HG03135 (cell line): ENCODE results near the gene FXN.
"Not testable (repeated sequence)": the region's sequence is repeated elsewhere in the genome, so short reads cannot be mapped to it uniquely, and the experiment has no call there.

Source experiments
- ATAC-seq: cut with Tn5 transposase; IDR thresholded peaks from one replicate; pipeline ENCODE4 v1.9.1; 2021; ENCODE audit warnings: mild to moderate bottlenecking, moderate library complexity; ENCODE audit not compliant: unreplicated experiment

The FXN gene

GRCh38 chr9:69023650-69024049 lies 11.9 kb upstream of the FXN start:
- ATAC-seq = no peak

DNA sequence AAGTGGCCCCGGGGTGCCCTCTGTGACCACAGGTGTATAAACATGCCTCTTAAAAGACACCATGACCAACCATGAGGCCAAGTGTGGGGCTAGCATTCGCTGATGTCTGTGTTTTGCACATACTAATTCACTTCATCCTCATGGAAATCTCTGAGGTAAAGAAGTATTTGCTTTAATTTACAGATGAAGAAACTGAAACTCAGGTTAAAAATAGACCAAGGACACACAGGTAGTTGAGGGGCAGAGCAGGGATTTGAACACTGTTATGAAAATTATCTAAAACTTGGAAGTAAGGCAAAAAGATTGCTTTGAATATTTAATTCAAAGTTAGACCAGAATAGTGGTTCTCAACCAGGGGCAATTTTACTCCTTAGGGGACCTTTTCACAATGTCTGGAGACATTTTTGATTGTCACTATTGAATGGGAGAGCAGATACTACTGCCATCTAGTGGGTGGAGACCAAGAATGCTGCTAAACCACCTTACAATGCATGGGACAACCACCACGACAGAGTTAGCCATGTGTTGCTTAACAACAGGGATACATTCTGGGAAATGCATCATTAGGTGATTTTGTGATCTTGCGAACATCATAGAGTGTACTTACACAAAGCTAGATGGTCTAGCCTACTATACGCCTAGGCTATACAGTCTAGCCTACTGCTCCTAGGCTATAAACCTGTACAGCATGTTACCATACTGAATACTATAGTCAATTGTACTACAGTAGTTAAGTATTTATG lies 8.0 kb upstream of the FXN start:
- ATAC-seq = peak; percentile 76

- no peak for ATAC-seq
Measured at GRCh38 chr9:69028754-69029153, 6.8 kb upstream of the FXN start.

DNA sequence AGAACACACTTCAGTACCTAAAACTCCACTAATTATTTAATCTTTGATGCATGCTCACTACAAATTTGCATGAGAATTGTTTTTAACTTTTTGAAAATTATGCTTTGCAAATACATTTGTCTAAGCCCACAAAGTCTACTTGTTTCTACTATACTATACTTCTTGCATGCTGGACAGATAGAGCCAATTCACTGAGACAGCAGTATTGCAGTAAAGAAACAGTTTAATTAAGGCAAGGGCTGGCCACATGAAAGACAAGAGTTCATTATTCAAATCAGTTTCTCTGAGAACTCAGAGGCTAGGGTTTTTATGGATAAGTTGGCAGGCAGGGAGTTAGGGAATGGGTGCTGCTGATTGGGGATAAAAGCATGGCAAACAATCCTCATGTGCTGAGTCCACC lies 6.0 kb upstream of the FXN start:
- no peak for ATAC-seq

- ATAC-seq = no peak
Measured at GRCh38 chr9:69030851-69031645, 4.5 kb upstream of the FXN start.

GRCh38 chr9:69034071-69034470 lies 1.5 kb upstream of the FXN start:
- no peak for ATAC-seq

- peak; percentile 12 for ATAC-seq
Measured at GRCh38 chr9:69036309-69036708, 757 bp downstream of the FXN start.

- ATAC-seq = no peak
Measured at GRCh38 chr9:69036799-69037198, 1.2 kb downstream of the FXN start.

- no peak for ATAC-seq
Measured at GRCh38 chr9:69040646-69041045, 5.1 kb downstream of the FXN start.

- no peak for ATAC-seq
Measured at GRCh38 chr9:69044240-69045219, 9.0 kb downstream of the FXN start.

DNA sequence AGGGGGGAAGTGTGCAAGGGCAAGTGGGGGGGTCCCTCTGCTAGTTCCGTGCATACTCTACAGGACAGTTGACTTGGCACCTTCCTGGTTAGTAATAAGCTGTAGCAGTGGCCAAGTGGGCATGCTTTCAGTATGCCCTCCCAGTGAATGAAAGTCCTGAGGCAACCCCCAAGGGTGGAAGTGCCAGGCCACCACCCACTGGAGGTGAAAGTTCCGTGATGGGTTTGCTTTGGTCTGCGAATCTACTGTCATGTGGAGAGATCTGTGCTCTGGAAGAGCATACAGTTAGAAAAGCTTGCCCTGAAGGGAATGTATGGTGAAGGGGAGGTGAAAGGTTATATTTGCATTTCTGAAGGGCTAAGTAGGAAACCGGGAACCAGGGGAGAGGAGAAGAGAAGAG lies 10.3 kb downstream of the FXN start:
- ATAC-seq = no peak

DNA sequence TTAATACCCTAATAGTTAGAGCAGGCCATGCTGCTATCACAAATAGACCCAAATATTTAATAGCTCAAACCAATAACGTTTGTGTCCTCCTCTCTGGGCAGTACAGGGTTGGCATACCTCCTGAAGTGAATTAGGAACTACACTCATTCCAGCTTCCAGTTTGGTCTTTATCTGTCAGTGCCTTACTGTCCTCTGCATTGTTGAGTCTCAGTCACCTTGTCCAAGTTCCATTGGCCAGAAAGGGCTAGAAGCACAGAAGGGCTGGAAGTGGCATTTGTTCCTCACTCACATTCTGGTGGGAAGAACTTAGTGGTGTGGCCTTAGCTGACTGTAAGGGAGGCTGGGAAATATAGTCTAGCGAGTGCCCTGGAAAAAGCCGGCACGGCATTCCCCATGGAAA lies 11.2 kb downstream of the FXN start:
- ATAC-seq = no peak

DNA sequence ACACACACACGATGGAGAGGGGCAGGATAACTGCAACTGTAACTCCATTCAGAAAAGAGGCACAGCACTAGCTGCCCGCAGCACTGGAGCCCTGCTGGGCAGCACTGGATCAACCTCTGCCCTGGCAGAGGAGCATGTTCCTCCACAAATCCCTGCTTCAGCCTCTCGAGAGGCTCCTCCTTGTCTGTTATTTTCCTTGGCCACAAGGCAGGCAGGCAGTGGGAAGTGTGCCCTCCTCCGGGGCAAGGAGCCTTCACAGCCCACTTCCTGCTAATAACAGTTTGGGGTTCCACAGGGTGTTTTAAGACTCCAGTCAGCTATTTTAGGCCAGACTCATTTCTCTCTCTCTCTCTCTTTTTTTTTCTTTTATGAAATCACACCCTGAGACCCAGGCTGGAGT lies 11.8 kb downstream of the FXN start:
- ATAC-seq = no peak

DNA sequence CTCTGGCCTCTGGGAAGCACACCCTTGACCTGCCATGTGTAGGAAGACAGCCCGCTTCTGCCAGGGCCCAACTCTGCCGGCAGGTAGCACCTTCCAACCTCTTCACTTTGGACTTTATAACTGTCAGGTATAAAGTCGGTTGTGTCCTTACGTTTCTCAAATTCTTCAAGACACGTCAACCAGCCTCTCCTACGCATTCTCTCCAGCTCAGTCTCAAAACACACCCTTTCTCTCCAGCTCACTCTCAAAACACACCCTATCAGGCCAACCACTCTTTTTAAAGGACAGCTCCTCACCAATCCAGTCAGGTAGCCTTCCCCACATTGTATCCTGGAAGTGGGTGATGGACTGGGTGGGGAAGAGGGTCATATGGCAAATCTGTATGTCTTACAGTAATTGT lies 13.5 kb downstream of the FXN start:
- ATAC-seq = no peak

GRCh38 chr9:69050936-69051335 lies 15.4 kb downstream of the FXN start:
- not testable (repeated sequence) for ATAC-seq

DNA sequence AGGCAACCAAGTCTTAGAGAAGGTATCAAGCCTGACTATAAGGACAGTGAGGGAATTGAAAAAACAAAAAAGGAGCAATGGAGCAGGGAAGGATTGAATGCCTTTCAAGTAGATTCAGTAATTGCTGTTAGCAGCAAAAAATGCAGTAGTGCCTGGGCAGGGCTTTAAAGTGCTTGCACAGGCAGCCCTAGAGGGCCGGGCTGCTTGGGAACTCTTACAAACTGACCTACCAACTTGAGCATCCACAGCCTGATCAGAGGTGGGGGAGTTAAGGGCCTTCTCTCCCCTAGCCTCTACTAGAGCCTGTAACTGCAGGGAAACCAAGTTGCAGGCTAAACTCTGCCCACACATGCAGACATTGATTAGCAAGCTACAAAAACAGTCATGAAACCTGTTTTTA lies 19.4 kb downstream of the FXN start:
- no peak for ATAC-seq

GRCh38 chr9:69056191-69056815 lies 20.8 kb downstream of the FXN start:
- ATAC-seq = no peak

DNA sequence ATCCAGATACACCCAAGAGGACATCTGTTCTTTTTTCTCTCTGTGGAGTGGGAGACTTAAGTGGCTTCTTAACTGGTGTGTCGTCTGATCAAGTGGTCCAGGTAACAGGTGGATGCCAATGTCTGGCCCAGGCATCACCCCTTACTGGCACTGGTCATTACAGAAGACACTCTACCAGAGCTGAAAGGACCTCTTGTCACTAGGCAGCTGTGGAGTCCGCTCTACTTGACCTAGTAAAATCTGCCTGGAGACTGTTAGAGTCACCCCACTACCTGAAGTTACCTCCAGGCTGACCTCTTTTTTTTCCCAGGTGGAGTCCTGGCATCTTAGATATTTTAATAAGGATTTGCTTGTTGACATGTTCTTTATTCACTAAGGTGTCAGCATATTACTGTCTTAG lies 22.5 kb downstream of the FXN start:
- no peak for ATAC-seq

DNA sequence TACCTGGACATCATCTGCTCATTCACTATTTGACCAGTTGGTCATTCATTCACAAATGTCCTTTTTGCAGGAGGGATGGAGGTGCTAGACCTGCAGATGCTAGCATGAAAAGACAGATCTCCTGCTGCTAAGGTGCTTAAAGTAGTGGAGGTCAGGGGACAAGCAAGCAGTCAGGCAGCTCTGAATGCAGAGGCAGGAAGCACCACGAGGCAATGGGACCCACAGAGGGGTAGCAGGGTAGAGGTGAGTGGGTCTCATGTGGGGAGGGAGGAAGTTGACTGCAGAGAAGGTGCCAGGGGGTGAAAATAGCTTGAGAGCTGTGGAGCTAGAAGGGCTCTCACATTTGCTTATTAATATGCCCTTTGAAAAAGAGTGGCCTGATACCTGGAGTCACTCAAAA lies 25.2 kb downstream of the FXN start:
- ATAC-seq = no peak

DNA sequence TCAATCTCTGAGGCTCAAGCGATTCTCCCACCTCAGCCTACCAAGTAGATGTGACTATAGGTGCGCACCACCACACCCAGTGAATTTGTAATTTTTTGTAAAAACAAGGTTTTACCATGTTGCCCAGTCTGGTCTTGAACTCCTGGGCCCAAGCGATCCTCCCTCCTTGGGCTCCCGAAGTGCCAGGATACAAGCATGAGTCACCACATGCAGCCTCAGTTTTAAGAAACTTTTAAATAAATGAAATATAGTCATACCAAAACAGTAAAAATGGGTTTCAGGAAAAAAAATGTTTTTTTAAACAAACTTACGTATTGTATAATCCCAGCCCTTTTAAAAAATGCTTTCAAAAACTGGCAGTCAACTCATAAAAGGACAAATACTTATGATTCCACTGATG lies 26.6 kb downstream of the FXN start:
- no peak for ATAC-seq

GRCh38 chr9:69063839-69064238 lies 28.3 kb downstream of the FXN start:
- ATAC-seq = no peak
